Gastroesophageal sphincter (tissue), 4 donors: Measurements from ENCODE around the gene C17orf100. TPM values are rescaled to one million over a fixed set of nuclear protein-coding genes. Genes with fewer than 3 reads are reported as not detected.
"Not testable (repeated sequence)": the region's sequence is repeated elsewhere in the genome, so short reads cannot be mapped to it uniquely, and the experiment has no call there.

Experiments
- ATAC-seq: fragments of 150-250 bp; one replicate; pipeline ENCODE4 v1.9.1; 2016; ENCODE audit warnings: mild to moderate bottlenecking, moderate library complexity
- H3K27ac ChIP-seq, 4 donors: fragments of 200-600 bp; sonication (generic) in 3 of 4; 1 replicate in 3 of 4; 2 replicates in 1 of 4; pipeline ENCODE4 v1.5.1; 2016 to 2019
- H3K27me3 ChIP-seq: fragments of 200-600 bp; sonication (generic); one replicate; pipeline ENCODE4 v1.5.1; 2019
- H3K36me3 ChIP-seq, 2 donors: fragments of 200-600 bp; sonication (generic); one replicate each; pipeline ENCODE4 v1.5.1; 2019; ENCODE audit warnings: control low read depth in 1 of 2
- H3K4me1 ChIP-seq, 3 donors: fragments of 200-600 bp; sonication (generic); 1 replicate in 2 of 3; 2 replicates in 1 of 3; pipeline ENCODE4 v1.5.1; 2016 to 2019; ENCODE audit warnings: control low read depth in 2 of 3
- H3K4me3 ChIP-seq, 2 donors: fragments of 200-600 bp; sonication (generic); one replicate each; pipeline ENCODE4 v1.5.1; 2019; ENCODE audit warnings: mild to moderate bottlenecking in 1 of 2, moderate library complexity in 1 of 2
- H3K9me3 ChIP-seq, 3 donors: fragments of 200-600 bp; sonication (generic); one replicate each; pipeline ENCODE4 v1.5.1; 2017 to 2019; ENCODE audit warnings: control low read depth in 2 of 3
- CTCF ChIP-seq, 4 experiments: fragments of 200-600 bp in 2 of 4; fragments of 450-650 bp in 2 of 4; sonication (generic) in 1 of 4; IDR thresholded peaks; one replicate each; pipeline ENCODE4 v1.5.1; 2017 to 2019; ENCODE audit warnings: antibody characterized with exemption in 4 of 4, mild to moderate bottlenecking in 2 of 4, moderate library complexity in 2 of 4
- EP300 ChIP-seq: sonication (generic); formaldehyde crosslinking; IDR thresholded peaks from one replicate; pipeline ENCODE4 v1.6.1; 2017; ENCODE audit warnings: antibody characterized with exemption, mild to moderate bottlenecking
- POLR2A ChIP-seq, 2 donors: fragments of 450-650 bp; IDR thresholded peaks; one replicate each; pipeline ENCODE4 v1.6.1; 2017; ENCODE audit warnings: antibody characterized with exemption in 2 of 2, mild to moderate bottlenecking in 2 of 2, moderate library complexity in 1 of 2
- POLR2AphosphoS5 ChIP-seq: sonication (generic); formaldehyde crosslinking; IDR thresholded peaks from one replicate; pipeline ENCODE4 v1.6.1; 2017; ENCODE audit warnings: antibody characterized with exemption
- WGBS, 2 donors: methylation state at CpG; one replicate each; pipeline ENCODE4 v1.1.5; 2018; ENCODE audit warnings: low coverage in 1 of 2; 5-methylcytosine and 5-hydroxymethylcytosine counted together
- total RNA-seq, 4 donors: library from RNA; depleted of rRNA; stranded (reverse); fragments of >200 nt; gene quantifications; one replicate each; pipeline ENCODE4 v1.1.0, GENCODE V29; 2016

Gene C17orf100
- total RNA-seq, 4 donors from 2014 or later = 1.4 to 2.1 TPM; not detected in 2

- ATAC-seq = no peak
- Histone ChIP-seq H3K36me3 (no peaks in the 10 kb centered on the region), H3K9me3 (peaks cover 0 to 9% (median 0%) of the 10 kb centered on the region in 3 donors), H3K27me3 (peaks cover 75% of the 10 kb centered on the region), H3K27ac (no peak overlapping the region), H3K4me3 (no peak overlapping the region), H3K4me1 (peaks cover 0 to 34% (median 3%) of the 10 kb centered on the region in 3 donors)
- WGBS, 2 donors = 64 to 92% methylated on average over 2 of the region's 18 CpGs
- TF ChIP-seq POLR2AphosphoS5 (no peak), POLR2A (IDR thresholded peaks at IDR 0.05) (no peak), EP300 (no peak), CTCF (IDR thresholded peaks at IDR 0.05) (no peak)
Observed at GRCh38 chr17:6657633-6658287, 6.2 kb downstream of the C17orf100 start.

- H3K27me3 ChIP-seq = peaks cover 73% of the 10 kb centered on the region
Observed at GRCh38 chr17:6658411-6658810, 6.8 kb downstream of the C17orf100 start.

GRCh38 chr17:6660101-6660500 lies 8.5 kb downstream of the C17orf100 start:
- Histone ChIP-seq H3K9me3 (peaks cover 0 to 2% (median 0%) of the 10 kb centered on the region in 3 donors), H3K36me3 (no peaks in the 10 kb centered on the region), H3K4me1 (peaks cover 0 to 17% (median 0%) of the 10 kb centered on the region in 3 donors), H3K27ac (no peak overlapping the region), H3K27me3 (peaks cover 58% of the 10 kb centered on the region), H3K4me3 (no peak overlapping the region)
- no peak for ATAC-seq
- WGBS, 2 donors = 55 to 61% methylated on average over 3 to 6 of the region's 9 CpGs
- no peak for TF ChIP-seq POLR2A (IDR thresholded peaks at IDR 0.05)
- no peak for TF ChIP-seq EP300
- TF ChIP-seq POLR2AphosphoS5 = no peak
- TF ChIP-seq CTCF (IDR thresholded peaks at IDR 0.05) = no peak

More at GRCh38 chr17:6658411-6658810, 6.8 kb downstream of the C17orf100 start:
- WGBS, 2 donors = no CpG with 5 or more reads among the region's 5 CpGs
- ATAC-seq, H3K36me3 ChIP-seq, H3K9me3 ChIP-seq, H3K27ac ChIP-seq, H3K4me3 ChIP-seq: not testable (repeated sequence)
- peaks cover 0 to 28% (median 3%) of the 10 kb centered on the region in 3 donors for H3K4me1 ChIP-seq

- H3K36me3 ChIP-seq = no peaks in the 10 kb centered on the region
- no peak overlapping the region for H3K4me3 ChIP-seq
- 45% methylated on average over 10 to 11 of the region's 11 CpGs for WGBS, 2 donors
- no peak for ATAC-seq
- peaks cover 0 to 9% (median 0%) of the 10 kb centered on the region in 3 donors for H3K4me1 ChIP-seq
- peaks cover 52% of the 10 kb centered on the region for H3K27me3 ChIP-seq
- H3K9me3 ChIP-seq = no peaks in the 10 kb centered on the region
- TF ChIP-seq POLR2AphosphoS5 = no peak
- TF ChIP-seq POLR2A (IDR thresholded peaks at IDR 0.05) = no peak
- no peak for TF ChIP-seq CTCF (IDR thresholded peaks at IDR 0.05)
- TF ChIP-seq EP300 = no peak
- H3K27ac ChIP-seq = no peak overlapping the region
Observed at GRCh38 chr17:6660805-6661463, 9.4 kb downstream of the C17orf100 start.

- no peak for ATAC-seq
- TF ChIP-seq POLR2A (IDR thresholded peaks at IDR 0.05) = no peak
- no peak for TF ChIP-seq CTCF (IDR thresholded peaks at IDR 0.05)
- WGBS, 2 donors = 75 to 78% methylated on average over 2 of the region's 2 CpGs
- H3K27ac ChIP-seq = no peak overlapping the region
- H3K27me3 ChIP-seq = peaks cover 49% of the 10 kb centered on the region
- H3K9me3 ChIP-seq = no peaks in the 10 kb centered on the region
- H3K4me3 ChIP-seq = no peak overlapping the region
- H3K4me1 ChIP-seq = peaks cover 0 to 7% (median 0%) of the 10 kb centered on the region in 3 donors
- H3K36me3 ChIP-seq = no peaks in the 10 kb centered on the region
Observed at GRCh38 chr17:6661464-6661848, 9.9 kb downstream of the C17orf100 start.

GRCh38 chr17:6663200-6663599 lies 11.6 kb downstream of the C17orf100 start:
- H3K27me3 ChIP-seq = peaks cover 42% of the 10 kb centered on the region
- 83 to 90% methylated on average over 8 to 11 of the region's 14 CpGs for WGBS, 2 donors
- not testable (repeated sequence) for H3K27ac ChIP-seq, ATAC-seq, H3K4me3 ChIP-seq, H3K4me1 ChIP-seq, H3K36me3 ChIP-seq, H3K9me3 ChIP-seq
